CD14-positive monocyte (primary cell): Measurements from ENCODE around the gene MEX3C. TPM values are rescaled to one million over a fixed set of nuclear protein-coding genes. Genes with fewer than 3 reads are reported as not detected.
A peak's percentile ranks its signal among the peaks of the same experiment; 100 is the strongest.

Source experiments
- DNase-seq, 3 donors: peaks; one replicate each; pipeline ENCODE4 v3.0.0-alpha.2; 2011 to 2022
- H2AFZ ChIP-seq: 2 replicates; pipeline ENCODE4 v1.6.0; 2012; ENCODE audit warnings: mild to moderate bottlenecking, low read depth, low read length, inconsistent platforms; ENCODE audit not compliant: insufficient read depth, poor library complexity, severe bottlenecking
- H3K27ac ChIP-seq, 2 donors: 1 replicate in 1 of 2; 2 replicates in 1 of 2; pipeline ENCODE4 v1.5.1; 2012 to 2013; ENCODE audit warnings: low read length in 2 of 2, control low read depth in 1 of 2, inconsistent platforms in 1 of 2, low read depth in 1 of 2, mild to moderate bottlenecking in 1 of 2
- H3K27me3 ChIP-seq, 2 donors: one replicate each; pipeline versions ENCODE4 v1.6.0 to v1.6.1; 2011 to 2013; ENCODE audit warnings: low read length in 2 of 2; ENCODE audit not compliant: control insufficient read depth in 2 of 2, insufficient read depth in 2 of 2
- H3K36me3 ChIP-seq, 2 donors: replicated peaks in 1 of 2; 1 replicate in 1 of 2; 2 replicates in 1 of 2; pipeline versions ENCODE4 v1.5.1 to v1.6.1; 2012 to 2013; ENCODE audit warnings: low read length in 2 of 2, control low read depth in 1 of 2, inconsistent platforms in 1 of 2, mild to moderate bottlenecking in 1 of 2; ENCODE audit not compliant: insufficient read depth in 2 of 2, control insufficient read depth in 1 of 2
- H3K4me1 ChIP-seq, 2 donors: 1 replicate in 1 of 2; 2 replicates in 1 of 2; pipeline versions ENCODE4 v1.5.1 to v1.6.1; 2012 to 2013; ENCODE audit warnings: low read length in 2 of 2, control low read depth in 1 of 2, inconsistent platforms in 1 of 2, mild to moderate bottlenecking in 1 of 2, moderate library complexity in 1 of 2; ENCODE audit not compliant: insufficient read depth in 2 of 2, control insufficient read depth in 1 of 2
- H3K4me2 ChIP-seq: replicated peaks from 2 replicates; pipeline ENCODE3; 2012; ENCODE audit warnings: low read length, moderate library complexity, mild to moderate bottlenecking; ENCODE audit not compliant: poor library complexity, severe bottlenecking; ENCODE audit errors: extremely low read depth
- H3K4me3 ChIP-seq, 3 experiments: fragments of 200-600 bp in 1 of 3; sonication (generic) in 1 of 3; replicated peaks in 1 of 3; 1 replicate in 2 of 3; 2 replicates in 1 of 3; pipeline ENCODE4 v1.5.1; 2011 to 2013; ENCODE audit warnings: low read length in 3 of 3, mild to moderate bottlenecking in 3 of 3, control low read depth in 2 of 3, low read depth in 2 of 3, inconsistent platforms in 1 of 3, moderate library complexity in 1 of 3
- H3K79me2 ChIP-seq: 2 replicates; pipeline ENCODE4 v1.6.0; 2012; ENCODE audit warnings: mild to moderate bottlenecking, control low read depth, inconsistent platforms, low read length, moderate library complexity; ENCODE audit not compliant: insufficient read depth
- H3K9ac ChIP-seq: 2 replicates; pipeline ENCODE4 v1.6.0; 2017; ENCODE audit warnings: low read length, mild to moderate bottlenecking; ENCODE audit not compliant: insufficient read depth, poor library complexity, severe bottlenecking
- H3K9me3 ChIP-seq, 2 donors: replicated peaks in 1 of 2; 1 replicate in 1 of 2; 2 replicates in 1 of 2; pipeline versions ENCODE4 v1.5.1 to v1.6.1; 2012 to 2013; ENCODE audit warnings: low read length in 2 of 2, control low read depth in 1 of 2; ENCODE audit not compliant: control insufficient read depth in 1 of 2, insufficient read depth in 1 of 2
- H4K20me1 ChIP-seq: 2 replicates; pipeline ENCODE4 v1.6.0; 2012; ENCODE audit warnings: mild to moderate bottlenecking, low read length, control low read depth, moderate library complexity; ENCODE audit not compliant: insufficient read depth
- H3K27ac Mint-ChIP-seq, 7 donors: one replicate each; pipeline ENCODE4 v1.8.0; 2020; ENCODE audit warnings: mild to moderate bottlenecking in 7 of 7, mixed read lengths in 7 of 7, moderate library complexity in 6 of 7, inconsistent platforms in 2 of 7
- H3K27me3 Mint-ChIP-seq, 3 donors: one replicate each; pipeline ENCODE4 v1.8.0; 2021 to 2022; ENCODE audit warnings: low read depth in 3 of 3, mild to moderate bottlenecking in 3 of 3, mixed read lengths in 3 of 3, moderate library complexity in 3 of 3, inconsistent platforms in 1 of 3
- H3K36me3 Mint-ChIP-seq, 2 donors: one replicate each; pipeline ENCODE4 v1.8.0; 2020; ENCODE audit warnings: mixed read lengths in 2 of 2, inconsistent platforms in 1 of 2, mild to moderate bottlenecking in 1 of 2
- H3K4me1 Mint-ChIP-seq: one replicate; pipeline ENCODE4 v1.8.0; 2020; ENCODE audit warnings: mild to moderate bottlenecking, mixed read lengths
- H3K4me3 Mint-ChIP-seq, 2 donors: one replicate each; pipeline ENCODE4 v1.8.0; 2020; ENCODE audit warnings: mild to moderate bottlenecking in 2 of 2, mixed read lengths in 2 of 2, moderate library complexity in 1 of 2
- H3K9me3 Mint-ChIP-seq, 7 donors: one replicate each; pipeline ENCODE4 v1.8.0; 2020 to 2022; ENCODE audit warnings: mixed read lengths in 7 of 7, mild to moderate bottlenecking in 6 of 7, moderate library complexity in 6 of 7, inconsistent platforms in 2 of 7
- WGBS: methylation state at CpG from one replicate; pipeline ENCODE4 v1.1.5; 2013; ENCODE audit warnings: missing lambda C conversion rate; ENCODE audit not compliant: insufficient coverage; 5-methylcytosine and 5-hydroxymethylcytosine counted together
- intact Hi-C, 2 donors: fragments of 100-400 bp; cut with micrococcal nuclease; formaldehyde crosslinking; loops; one replicate each; pipeline versions ENCODE4 v1.15.0 to v1.15.1; 2023
- polyA plus RNA-seq, 3 donors: library from polyadenylated mRNA; depleted of rRNA in 1 of 3; unstranded in 2 of 3; stranded (reverse) in 1 of 3; fragments of 300-500 nt in 2 of 3; fragments of >200 nt in 1 of 3; fragmentation: Illumina TruSeq in 2 of 3; gene quantifications; 1 replicate in 2 of 3; 2 replicates in 1 of 3; pipeline ENCODE4 v1.2.3, GENCODE V29; 2012 to 2021
- TF ChIP-seq, protein P1 (sequence below): fragments of 200-600 bp; IDR thresholded peaks from one replicate; pipeline ENCODE4 v1.8.0; 2022; ENCODE audit warnings: antibody characterized with exemption, mild to moderate bottlenecking

MEX3C gene
- polyA plus RNA-seq, 3 donors = 2.3 to 41.3 (median 5.2) TPM

DNA sequence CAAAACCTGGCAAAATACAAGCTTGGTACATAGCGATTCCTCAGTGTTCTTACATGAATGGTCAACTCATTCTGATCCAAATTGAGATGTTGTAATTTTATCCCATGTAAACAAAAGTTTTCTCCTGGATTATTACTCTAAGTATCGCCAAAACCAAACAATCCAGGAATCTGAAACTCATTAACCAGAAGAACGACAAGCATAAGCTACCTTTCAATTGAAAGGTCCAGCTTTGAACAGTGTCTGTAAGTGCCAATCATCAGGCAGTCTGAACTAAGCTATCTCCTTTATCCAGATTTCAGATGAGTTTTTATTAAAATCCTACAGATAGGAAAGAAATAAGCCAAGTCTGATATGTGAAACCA, 2.4 kb downstream of the MEX3C start:
- peaks cover 66% of the 10 kb centered on the region for H3K79me2 ChIP-seq
- H3K27me3 ChIP-seq = no peaks in the 10 kb centered on the region
- H3K4me3 ChIP-seq = peak overlapping the region; percentile 72 to 86 (median 77)
- peak overlapping the region; percentile 75 for H2AFZ ChIP-seq
- no peak for DNase-seq
- peaks cover 34% of the 10 kb centered on the region for H4K20me1 ChIP-seq
- Mint-ChIP-seq H3K27me3 (no peaks in the 10 kb centered on the region), H3K4me1 (peaks cover 35% of the 10 kb centered on the region), H3K36me3 (peaks cover 3 to 8% of the 10 kb centered on the region in 2 donors), H3K27ac (peak overlapping the region in 3 of 7 donors; percentile 86 to 96 (median 91)), H3K4me3 (peak overlapping the region; percentile 94 to 98), H3K9me3 (peaks cover 0 to 3% (median 0%) of the 10 kb centered on the region in 7 donors)
- H3K9me3 ChIP-seq = no peaks in the 10 kb centered on the region
- no peaks in the 10 kb centered on the region for H3K36me3 ChIP-seq
- peaks cover 16% of the 10 kb centered on the region in 2 donors for H3K4me1 ChIP-seq
- peak overlapping the region; percentile 95 for H3K4me2 ChIP-seq
- WGBS = 14% methylated on average over 1 of the region's 3 CpGs
- intact Hi-C loops = loop anchor here in 1 of 2 donors (10.0 kb wide), 1 partner anchor 230 kb away; the partner anchor contains the start of gene ELAC1
- H3K9ac ChIP-seq = no peak overlapping the region
- TF ChIP-seq, protein P1, sequence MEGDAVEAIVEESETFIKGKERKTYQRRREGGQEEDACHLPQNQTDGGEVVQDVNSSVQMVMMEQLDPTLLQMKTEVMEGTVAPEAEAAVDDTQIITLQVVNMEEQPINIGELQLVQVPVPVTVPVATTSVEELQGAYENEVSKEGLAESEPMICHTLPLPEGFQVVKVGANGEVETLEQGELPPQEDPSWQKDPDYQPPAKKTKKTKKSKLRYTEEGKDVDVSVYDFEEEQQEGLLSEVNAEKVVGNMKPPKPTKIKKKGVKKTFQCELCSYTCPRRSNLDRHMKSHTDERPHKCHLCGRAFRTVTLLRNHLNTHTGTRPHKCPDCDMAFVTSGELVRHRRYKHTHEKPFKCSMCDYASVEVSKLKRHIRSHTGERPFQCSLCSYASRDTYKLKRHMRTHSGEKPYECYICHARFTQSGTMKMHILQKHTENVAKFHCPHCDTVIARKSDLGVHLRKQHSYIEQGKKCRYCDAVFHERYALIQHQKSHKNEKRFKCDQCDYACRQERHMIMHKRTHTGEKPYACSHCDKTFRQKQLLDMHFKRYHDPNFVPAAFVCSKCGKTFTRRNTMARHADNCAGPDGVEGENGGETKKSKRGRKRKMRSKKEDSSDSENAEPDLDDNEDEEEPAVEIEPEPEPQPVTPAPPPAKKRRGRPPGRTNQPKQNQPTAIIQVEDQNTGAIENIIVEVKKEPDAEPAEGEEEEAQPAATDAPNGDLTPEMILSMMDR = no peak
- peak overlapping the region in 1 of 2 donors; percentile 9 for H3K27ac ChIP-seq

DNA sequence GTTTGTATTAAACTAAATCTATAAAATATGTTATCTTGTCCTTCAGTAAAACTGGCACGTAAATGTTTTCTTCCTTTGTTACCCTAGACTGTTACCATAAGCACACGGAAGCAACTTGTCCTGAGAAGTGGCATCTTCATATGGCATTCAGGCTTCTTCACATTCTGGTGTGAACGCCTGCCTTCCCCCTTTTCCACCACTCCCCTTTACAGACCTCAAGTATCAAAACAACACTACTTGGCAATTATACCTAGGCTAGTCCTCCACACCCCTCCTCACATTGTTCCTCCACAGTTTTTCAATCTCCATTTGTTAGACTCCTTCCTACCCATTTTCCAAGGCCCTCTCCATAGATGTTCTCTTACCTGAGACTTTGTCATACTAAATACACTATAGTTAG, 2.9 kb downstream of the MEX3C start:
- Histone ChIP-seq H3K4me1 (peaks cover 16% of the 10 kb centered on the region in 2 donors), H3K27ac (no peak overlapping the region), H3K9me3 (no peaks in the 10 kb centered on the region), H3K27me3 (no peaks in the 10 kb centered on the region), H2AFZ (no peak overlapping the region), H3K4me3 (peak overlapping the region in 1 of 3 experiments; percentile 86), H3K9ac (no peak overlapping the region), H3K79me2 (peaks cover 70% of the 10 kb centered on the region), H3K36me3 (no peaks in the 10 kb centered on the region), H3K4me2 (peak overlapping the region; percentile 95), H4K20me1 (peaks cover 37% of the 10 kb centered on the region)
- H3K4me3 Mint-ChIP-seq = peak overlapping the region; percentile 55 to 98
- peaks cover 38% of the 10 kb centered on the region for H3K4me1 Mint-ChIP-seq
- intact Hi-C loops = loop anchor here in 1 of 2 donors (10.0 kb wide), 1 partner anchor 230 kb away; the partner anchor contains the start of gene ELAC1
- peak overlapping the region in 2 of 7 donors; percentile 22 to 29 for H3K27ac Mint-ChIP-seq
- 60% methylated on average over 3 of the region's 3 CpGs for WGBS
- peaks cover 3 to 8% of the 10 kb centered on the region in 2 donors for H3K36me3 Mint-ChIP-seq
- TF ChIP-seq, protein P1 = no peak
- DNase-seq = no peak
- peaks cover 0 to 3% (median 0%) of the 10 kb centered on the region in 7 donors for H3K9me3 Mint-ChIP-seq
- H3K27me3 Mint-ChIP-seq = no peaks in the 10 kb centered on the region
